ACHN (cell line): Measurements from ENCODE around the gene TSKS.
A peak's percentile ranks its signal among the peaks of the same experiment; 100 is the strongest.

Experiments
- DNase-seq: peaks from one replicate; pipeline ENCODE4 v3.0.0-alpha.2; 2015
- in situ Hi-C: cut with HindIII; loops from 2 replicates; pipeline ENCODE4 v1.10.0; 2017; ENCODE audit warnings: low sequenced_read_pairs, low pct_ligation_motif_present, low pct_unique_long_range_greater_than_20kb

The TSKS gene, protein sequence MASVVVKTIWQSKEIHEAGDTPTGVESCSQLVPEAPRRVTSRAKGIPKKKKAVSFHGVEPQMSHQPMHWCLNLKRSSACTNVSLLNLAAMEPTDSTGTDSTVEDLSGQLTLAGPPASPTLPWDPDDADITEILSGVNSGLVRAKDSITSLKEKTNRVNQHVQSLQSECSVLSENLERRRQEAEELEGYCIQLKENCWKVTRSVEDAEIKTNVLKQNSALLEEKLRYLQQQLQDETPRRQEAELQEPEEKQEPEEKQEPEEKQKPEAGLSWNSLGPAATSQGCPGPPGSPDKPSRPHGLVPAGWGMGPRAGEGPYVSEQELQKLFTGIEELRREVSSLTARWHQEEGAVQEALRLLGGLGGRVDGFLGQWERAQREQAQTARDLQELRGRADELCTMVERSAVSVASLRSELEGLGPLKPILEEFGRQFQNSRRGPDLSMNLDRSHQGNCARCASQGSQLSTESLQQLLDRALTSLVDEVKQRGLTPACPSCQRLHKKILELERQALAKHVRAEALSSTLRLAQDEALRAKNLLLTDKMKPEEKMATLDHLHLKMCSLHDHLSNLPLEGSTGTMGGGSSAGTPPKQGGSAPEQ

DNA sequence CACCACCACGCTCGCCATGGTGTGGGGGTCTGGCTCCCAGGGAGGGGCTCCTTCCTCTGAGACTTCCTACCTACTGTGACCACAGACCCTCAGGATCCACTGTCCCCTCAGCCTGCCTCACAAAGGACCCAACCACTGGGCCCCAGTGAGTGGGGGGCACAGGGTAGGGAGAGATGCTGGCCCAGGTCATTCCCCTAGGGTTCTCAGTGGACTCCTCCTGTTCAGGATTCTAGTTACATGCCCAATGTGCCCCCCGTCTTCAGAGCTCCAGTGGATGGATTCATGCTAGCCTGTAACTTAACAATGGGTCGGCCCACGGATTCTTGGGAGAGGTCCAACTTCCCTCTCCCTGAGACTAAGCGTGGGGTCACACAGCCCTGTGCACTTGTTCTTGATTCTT, at the start of gene TSKS:
Gene TSKS, minus strand, starts transcription at position 77 of the 400 bp plus-strand sequence. Its CDS starts 59 bp downstream, at position 18.
- in situ Hi-C loops: no loop called here
- no peak for DNase-seq

DNA sequence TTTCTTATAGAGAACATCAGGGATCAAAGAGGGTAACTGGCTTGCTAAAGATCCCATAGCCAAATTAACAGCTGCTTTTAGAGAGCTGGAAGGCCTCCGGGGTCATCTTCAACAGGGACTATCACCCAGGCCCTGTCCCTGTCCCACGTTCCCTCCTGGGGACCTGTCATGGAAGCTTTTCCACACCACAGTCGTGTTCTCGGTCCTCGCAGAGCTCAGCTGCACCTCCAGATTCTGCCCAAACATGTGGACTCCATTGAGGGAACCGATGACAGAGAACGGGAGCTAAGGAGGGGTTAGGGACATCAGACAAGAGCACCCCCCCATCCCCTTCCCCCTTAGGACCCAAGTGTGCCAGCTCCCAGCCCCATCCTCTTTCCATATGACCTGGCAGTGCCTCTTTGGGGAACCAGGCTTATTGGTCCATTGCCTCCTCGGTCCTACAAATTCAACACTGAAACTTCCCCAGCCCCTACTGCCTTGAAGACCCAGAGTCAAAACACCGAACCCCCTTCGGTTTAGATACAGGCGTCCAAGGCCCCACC, 49.4 kb upstream of the TSKS start:
- DNase-seq: no peak
- in situ Hi-C loops: no loop called here

DNA sequence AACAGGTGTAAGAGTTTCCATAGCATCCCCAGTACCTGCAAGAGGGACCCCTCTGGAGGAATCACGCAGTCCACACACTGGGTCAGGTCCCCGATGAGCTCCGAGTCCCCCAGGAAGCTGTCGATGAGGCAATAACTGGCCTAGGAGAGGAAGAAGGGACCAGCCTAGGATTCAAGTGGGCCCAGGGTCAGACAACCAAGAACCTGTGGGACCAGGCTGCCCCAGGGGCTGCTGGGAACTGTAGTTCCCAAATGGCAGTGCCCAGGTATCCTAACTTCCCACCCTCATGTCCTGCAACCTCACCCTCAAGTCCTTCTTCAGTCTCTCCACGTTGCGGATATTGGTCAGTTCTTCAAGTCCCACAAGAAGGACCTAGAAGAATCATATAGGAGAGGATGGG, 48.2 kb upstream of the TSKS start:
- in situ Hi-C loops: no loop called here

DNA sequence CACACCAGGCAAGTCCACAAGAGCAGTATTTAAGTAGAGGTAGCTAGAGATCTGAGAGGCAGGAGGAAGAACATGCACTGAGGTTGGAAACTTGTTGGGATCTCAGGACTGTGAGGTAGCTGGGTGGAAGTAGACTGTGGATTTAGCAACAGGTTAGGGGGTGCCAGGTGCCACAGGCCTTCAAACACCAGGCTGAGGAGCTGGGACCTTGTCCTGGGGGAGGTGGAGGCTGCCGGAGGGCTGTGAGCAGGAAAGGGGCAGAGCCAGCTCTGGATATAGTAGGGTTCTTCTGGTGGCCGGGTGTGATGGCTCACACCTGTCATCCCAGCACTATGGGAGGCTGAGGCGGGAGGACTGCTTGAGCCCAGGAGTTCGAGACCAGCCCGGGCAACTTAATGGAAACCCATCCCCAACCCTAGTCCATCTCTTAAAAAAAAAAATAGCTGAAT, 46.9 kb upstream of the TSKS start:
- no peak for DNase-seq
- in situ Hi-C loops: no loop called here

More for the DNA sequence above, 48.2 kb upstream of the TSKS start:
- DNase-seq: no peak

DNA sequence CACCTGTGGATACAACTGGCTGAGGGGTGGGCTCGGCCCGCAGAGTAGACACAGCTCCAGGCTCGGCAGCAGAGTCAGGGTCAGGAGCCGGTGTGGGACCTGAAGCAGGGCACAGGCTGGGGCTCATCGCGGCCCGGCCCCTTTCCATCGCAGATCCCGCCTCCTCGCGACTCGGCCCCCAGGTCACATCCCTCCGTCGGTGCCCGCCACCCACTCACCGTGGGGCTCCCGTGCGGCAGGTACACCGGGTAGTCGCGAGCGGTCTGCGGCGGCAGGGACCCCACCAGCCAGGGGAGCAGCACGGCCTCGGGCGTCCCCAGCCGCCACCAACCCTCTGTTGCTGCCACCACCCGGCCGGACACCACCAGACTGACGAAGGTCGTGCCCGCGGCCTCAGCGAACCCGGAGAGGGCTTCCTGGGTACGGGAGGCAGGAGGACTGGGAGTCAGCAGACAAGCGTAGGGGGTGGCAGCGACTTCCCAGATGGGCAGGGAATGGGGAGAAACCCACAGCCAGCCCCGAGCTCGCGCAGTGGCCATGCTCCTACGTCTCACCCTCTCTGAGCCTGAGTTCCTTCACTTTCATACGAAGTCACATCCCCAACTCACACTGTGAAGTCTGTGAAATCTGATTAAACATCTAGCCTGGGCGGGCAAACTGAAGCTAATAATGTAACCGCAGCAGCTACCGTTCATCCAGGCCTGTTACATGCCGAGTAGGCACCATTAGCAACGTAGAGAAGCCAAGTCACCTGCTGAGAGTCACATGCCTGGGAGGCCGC, 46.2 kb upstream of the TSKS start:
- in situ Hi-C loops: no loop called here
- peak; percentile 22 for DNase-seq

DNA sequence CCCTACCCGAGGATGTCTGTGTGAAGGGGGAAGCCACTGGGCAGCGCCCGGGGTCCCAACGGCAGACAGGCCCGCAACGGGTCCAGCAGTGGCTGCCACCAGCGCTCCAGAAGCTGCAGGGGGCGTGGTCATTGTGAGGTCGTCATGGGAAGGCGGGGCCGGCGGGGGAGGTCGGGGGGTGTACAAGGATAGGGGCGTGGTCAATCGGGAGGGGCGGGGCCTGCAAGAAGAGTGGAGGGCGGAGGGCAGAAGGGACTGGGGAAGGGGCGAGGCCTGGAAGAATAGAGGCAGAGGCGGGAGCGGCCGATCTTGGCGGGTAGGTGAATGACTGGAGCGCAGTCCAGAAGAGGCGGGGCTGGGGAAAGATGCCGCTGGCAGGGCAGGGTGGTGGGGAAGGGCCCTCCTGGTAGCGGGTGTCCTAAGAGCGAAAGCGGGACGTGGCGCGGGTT, 45.6 kb upstream of the TSKS start:
- DNase-seq: peak; percentile 81
- in situ Hi-C loops: no loop called here

DNA sequence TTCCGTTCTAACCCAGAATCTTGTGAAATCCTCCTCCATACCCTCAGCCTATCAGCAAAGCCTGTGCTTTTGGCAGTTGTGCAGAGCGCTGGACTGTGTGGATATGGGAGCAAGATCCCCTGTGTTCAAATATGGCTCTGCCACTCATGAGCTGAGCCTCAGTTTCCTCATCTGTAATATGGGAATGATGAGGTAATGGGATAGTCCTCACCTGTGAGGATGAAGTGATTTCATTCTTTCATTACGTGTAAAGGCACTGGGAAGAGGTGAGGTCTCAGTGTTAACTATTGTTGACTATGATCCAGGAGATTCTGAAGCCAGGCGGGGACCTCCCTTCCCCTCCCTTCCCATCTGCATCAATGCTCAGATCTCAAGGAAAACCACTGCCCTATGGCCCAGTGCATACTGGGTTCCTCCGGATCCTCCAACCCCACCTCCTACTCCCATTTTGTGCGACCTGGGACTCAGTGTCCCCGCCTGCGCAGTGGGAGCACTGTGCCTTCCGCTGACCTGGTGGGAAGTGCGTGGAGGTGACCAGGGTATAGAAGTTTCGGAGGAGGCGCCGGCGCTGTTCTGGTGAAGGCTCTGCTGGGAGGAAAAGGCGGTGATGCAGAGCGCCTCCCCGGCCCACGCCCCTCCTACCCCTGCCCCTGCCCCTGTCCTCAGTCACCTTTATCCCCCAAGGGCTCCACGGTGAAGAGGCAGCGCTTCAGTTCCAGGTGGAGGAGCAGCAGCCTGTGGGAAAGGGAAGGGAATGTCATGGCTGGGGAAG, 45.0 kb upstream of the TSKS start:
- DNase-seq: no peak
- in situ Hi-C loops: no loop called here

DNA sequence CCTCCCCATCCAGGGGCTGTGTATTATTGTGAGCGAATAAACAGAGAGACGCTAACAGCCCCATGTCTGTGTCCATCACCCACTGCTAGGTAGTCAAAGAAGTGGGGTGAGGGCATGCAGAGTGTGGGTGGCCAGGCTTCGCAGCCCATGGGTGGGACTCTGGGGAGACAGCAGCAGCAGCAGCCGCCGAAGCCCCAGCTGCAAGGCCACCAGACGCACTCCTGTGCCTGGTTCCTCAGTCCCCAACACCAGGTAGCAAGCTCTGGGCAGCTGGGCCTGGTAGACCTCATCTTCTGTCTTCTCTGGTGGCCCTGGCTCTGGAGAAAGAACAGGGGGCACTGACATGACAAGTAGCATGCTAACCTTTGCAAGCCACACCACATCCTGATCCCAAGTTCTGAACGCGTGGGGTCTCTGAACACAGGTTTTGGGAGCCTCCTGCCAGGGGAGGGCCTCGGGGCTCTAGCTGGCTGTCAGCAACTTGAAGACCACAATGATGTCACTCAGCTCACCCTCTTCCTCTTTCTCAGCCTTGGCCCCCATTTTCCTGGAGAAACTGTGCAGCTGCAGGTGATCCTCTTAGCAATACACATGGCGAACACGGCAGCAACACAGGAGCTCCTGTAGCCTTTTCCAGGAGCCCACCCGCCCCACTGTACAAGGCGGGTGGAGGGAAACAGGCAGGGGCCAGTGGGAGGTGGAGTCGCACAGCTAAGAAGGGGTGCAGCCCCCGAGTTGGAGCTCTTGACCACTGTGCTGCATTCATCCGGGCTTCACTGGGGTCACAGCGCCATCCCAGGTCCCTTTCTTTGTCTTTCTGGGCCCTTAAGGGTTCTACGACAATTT, 44.2 kb upstream of the TSKS start:
- in situ Hi-C loops: no loop called here
- DNase-seq: no peak

DNA sequence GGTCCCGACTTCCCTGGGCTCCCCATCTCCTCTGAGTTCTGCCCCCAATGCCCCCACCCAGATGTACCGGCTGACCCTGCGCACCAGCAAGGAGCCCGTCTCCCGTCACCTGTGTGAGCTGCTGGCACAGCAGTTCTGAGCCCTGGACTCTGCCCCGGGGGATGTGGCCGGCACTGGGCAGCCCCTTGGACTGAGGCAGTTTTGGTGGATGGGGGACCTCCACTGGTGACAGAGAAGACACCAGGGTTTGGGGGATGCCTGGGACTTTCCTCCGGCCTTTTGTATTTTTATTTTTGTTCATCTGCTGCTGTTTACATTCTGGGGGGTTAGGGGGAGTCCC, 43.5 kb upstream of the TSKS start:
- in situ Hi-C loops: no loop called here
- no peak for DNase-seq

DNA sequence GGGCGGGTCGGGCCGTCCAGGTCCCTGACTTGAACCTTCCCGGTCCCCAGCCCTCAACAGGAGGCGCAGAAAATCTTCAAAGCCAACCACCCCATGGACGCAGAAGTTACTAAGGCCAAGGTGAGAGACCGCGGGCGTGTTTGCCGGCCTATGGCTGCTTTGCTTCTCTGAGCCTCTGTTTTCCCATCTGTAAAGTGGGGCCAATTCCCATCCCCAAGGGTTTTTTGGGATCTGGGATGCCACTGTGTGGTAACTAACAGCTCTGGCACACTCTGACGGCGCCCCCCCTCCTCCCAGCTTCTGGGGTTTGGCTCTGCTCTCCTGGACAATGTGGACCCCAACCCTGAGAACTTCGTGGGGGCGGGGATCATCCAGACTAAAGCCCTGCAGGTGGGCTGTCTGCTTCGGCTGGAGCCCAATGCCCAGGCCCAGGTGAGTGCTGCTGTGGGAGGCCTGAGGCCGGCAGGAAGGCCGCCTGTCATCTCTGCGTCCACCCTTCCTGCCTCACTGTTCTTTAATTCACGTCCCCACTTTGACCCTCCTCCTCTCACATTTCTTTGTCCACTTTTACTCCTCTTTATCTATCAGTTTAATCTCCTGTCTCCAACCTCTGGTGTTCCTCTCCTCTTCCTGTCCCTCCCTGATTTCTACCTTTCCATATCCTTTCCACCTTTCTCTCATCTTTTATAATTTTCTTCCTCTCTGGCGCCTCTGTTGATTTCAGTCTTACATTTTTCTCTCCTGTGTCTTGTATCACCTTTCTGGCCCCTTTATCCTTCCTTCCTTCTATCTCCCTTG, 42.9 kb upstream of the TSKS start:
- in situ Hi-C loops: no loop called here
- no peak for DNase-seq

DNA sequence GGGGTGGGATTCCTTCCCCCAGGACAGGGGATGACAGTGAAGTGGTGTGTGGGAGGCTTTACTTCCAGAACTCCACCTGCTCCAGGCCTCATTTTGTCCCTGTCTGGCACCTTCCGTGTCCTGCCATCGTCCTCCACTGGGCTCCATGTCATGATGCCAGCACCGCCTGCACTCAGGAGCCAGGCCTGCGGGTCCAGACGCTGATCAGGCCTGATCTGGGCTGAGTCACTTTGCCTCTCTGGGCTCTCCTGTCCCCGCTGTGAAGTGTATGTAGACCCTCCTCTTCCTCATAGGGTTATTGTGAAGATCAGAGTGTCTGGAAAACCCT, 40.4 kb upstream of the TSKS start:
- in situ Hi-C loops: no loop called here
- no peak for DNase-seq

DNA sequence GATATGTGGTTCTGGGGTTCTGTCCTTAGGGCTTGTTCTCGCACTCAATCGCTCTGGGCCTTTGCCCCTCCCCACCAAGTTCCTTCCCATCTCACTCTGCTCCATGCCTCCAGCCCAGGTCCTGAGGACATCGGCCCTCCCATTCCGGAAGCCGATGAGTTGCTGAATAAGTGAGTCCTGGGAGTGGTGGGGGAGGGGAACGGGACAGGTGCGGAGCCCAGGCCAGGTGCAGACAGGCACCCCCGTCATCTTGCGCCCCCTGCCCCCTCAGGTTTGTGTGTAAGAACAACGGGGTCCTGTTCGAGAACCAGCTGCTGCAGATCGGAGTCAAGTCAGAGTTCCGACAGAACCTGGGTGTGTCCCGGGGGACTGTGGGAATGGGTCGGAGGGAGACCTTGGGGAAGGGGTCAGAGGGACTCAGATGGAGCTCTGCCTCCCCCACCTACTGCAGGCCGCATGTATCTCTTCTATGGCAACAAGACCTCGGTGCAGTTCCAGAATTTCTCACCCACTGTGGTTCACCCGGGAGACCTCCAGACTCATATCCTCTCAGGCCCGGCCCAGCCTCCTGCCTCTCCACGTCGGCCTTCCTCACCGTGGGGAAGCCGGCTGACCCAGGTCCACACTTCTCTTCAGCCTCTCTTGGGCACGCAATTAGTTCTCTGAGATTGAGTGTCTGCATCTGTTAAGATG, 39.9 kb upstream of the TSKS start:
- no peak for DNase-seq
- in situ Hi-C loops: no loop called here

DNA sequence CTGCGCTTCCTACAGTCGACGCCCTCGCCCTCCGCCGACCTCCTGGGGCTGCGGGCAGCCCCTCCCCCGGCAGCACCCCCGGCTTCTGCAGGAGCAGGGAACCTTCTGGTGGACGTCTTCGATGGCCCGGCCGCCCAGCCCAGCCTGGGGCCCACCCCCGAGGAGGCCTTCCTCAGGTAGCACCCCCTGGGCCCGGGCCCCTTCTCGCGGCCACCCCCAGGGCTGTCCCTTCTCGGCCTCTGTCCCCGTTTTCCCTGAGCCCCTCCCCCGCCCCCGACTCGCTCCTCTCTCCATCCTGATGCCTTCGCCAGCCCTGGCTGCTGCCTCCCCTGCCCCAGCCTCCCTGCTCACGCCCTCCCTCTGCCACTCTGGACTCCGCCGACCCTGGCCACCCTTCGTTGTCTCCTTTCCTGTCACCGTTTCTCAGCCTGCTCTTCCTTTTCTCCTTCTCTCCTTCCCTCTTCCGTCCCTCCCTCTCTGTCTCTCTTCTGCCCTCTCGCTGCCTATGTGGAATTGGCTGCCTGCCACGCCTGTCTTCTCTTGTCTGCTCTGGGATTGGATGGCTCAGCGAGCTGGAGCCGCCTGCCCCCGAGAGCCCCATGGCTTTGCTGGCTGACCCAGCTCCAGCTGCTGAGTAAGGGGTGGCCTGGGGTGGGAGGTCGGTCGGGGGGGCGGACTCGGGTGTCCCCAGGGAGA, 39.0 kb upstream of the TSKS start:
- DNase-seq: peak; percentile 81
- in situ Hi-C loops: no loop called here

DNA sequence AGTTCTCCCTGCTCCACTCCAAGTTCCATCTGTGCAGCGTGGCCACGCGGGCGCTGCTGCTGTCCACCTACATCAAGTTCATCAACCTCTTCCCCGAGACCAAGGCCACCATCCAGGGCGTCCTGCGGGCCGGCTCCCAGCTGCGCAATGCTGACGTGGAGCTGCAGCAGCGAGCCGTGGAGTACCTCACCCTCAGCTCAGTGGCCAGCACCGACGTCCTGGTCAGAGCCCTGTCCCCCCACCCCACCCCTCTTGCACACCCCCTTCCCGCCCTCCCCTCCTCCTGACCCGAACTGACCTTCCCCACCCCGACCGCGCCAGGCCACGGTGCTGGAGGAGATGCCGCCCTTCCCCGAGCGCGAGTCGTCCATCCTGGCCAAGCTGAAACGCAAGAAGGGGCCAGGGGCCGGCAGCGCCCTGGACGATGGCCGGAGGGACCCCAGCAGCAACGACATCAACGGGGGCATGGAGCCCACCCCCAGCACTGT, 38.3 kb upstream of the TSKS start:
- in situ Hi-C loops: no loop called here
- DNase-seq: no peak

DNA sequence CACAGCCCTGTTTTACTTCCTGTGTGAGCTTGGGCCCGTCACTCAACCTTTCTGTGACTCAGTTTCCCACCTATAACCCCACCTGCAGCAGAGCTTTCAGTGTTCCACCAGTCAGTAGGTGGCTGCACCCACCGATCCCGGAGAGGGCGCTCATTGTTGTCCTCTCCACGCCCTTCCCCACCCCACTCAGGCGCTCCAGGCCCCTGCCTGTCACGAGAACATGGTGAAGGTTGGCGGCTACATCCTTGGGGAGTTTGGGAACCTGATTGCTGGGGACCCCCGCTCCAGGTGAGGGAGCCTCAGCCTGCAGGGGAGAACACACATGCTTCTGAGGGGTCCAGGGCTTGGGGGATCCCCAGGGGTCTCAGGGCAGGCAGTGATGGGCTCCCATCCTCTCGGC, 37.7 kb upstream of the TSKS start:
- no peak for DNase-seq
- in situ Hi-C loops: no loop called here

DNA sequence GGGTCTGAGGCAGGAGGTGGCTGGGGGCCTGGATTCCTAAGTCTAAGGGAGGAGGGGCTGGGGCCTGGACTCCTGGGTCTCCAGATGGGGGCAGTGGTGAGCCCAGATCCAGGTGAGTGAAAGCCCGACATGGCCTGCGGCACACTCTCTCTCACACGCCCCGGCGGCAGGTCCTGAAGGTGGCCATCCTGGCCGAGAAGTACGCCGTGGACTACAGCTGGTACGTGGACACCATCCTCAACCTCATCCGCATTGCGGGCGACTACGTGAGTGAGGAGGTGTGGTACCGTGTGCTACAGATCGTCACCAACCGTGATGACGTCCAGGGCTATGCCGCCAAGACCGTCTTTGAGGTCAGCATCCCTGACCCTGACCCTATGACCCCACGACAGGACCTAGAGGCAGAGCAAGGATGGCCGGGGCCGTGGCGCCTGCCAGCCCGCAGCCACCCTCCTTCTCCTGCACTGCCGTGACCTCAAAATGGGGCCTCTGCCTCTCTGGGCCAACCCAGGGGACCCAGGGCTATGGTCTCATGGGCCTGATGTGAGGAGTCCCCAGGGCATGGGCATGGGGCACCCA, 36.8 kb upstream of the TSKS start:
- DNase-seq: no peak
- in situ Hi-C loops: no loop called here
